ENCODE measurements around the gene EHD3.

GRCh38 chr2:31234683-31235503, 941 bp downstream of the EHD3 start:
- TF ChIP-seq, protein P1, sequence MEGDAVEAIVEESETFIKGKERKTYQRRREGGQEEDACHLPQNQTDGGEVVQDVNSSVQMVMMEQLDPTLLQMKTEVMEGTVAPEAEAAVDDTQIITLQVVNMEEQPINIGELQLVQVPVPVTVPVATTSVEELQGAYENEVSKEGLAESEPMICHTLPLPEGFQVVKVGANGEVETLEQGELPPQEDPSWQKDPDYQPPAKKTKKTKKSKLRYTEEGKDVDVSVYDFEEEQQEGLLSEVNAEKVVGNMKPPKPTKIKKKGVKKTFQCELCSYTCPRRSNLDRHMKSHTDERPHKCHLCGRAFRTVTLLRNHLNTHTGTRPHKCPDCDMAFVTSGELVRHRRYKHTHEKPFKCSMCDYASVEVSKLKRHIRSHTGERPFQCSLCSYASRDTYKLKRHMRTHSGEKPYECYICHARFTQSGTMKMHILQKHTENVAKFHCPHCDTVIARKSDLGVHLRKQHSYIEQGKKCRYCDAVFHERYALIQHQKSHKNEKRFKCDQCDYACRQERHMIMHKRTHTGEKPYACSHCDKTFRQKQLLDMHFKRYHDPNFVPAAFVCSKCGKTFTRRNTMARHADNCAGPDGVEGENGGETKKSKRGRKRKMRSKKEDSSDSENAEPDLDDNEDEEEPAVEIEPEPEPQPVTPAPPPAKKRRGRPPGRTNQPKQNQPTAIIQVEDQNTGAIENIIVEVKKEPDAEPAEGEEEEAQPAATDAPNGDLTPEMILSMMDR (IDR thresholded peaks at IDR 0.05; ENCODE audit: low read length) = no peak
- no peak for TF ChIP-seq EZH2 (IDR thresholded peaks at IDR 0.05; ENCODE audit: borderline replicate concordance, low read length)

Measured in OCI-LY1 (cell line).